ENCODE results near the gene HMGB3. TPM values are rescaled to one million over a fixed set of nuclear protein-coding genes. Genes with fewer than 3 reads are reported as not detected.

Gene HMGB3
- total RNA-seq, 1 experiment from 2014 or later, result 373 TPM

DNA sequence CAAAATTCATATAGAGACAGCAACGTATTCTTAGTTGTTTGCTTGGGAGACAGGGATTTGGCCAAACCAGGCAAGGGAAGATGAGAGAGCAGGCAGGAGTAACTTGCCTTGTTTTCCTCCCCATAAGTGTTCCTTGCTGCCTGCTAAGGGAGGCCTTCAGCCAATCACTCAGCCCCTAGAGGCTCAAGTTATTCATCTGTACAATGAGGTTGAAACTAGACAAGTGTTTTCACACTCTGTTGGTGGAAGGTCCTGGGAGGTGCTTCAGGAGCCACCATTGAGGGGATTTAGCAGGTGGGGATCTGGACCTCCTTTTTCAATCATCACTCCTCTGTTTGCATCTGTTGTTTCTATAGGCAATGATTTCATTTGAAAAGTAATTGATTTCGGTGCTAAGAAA, 23.6 kb upstream of the HMGB3 start:
- H3K9me3 Mint-ChIP-seq, result peaks cover 56 to 62% of the 10 kb centered on the region in 2 experiments
- no peaks in the 10 kb centered on the region for H4K20me1 ChIP-seq (ENCODE audit: control insufficient read depth, insufficient read depth, insufficient read length)
- WGBS (ENCODE audit: extremely low coverage, insufficient read length, low lambda C conversion rate), result no CpG with 5 or more reads among the region's 2 CpGs

More for the DNA sequence above, 23.6 kb upstream of the HMGB3 start:
- Histone ChIP-seq H3K23me2 (ENCODE audit: insufficient read length, low read depth, low read length, poor library complexity, severe bottlenecking) (no peaks in the 10 kb centered on the region), H2BK15ac (ENCODE audit: low read depth, low read length) (no peak overlapping the region), H2BK12ac (ENCODE audit: insufficient read length, low read depth, low read length) (no peak overlapping the region), H3T11ph (ENCODE audit: low read length) (no peak overlapping the region), H4K5ac (ENCODE audit: insufficient read length, low read depth, low read length) (no peak overlapping the region), H3K4me1 (ENCODE audit: insufficient read depth, low read length) (no peaks in the 10 kb centered on the region), H3K18ac (ENCODE audit: insufficient read length, low read depth, low read length) (no peak overlapping the region), H2BK20ac (ENCODE audit: low read depth, low read length, poor library complexity, severe bottlenecking) (no peak overlapping the region), H3K9ac (ENCODE audit: extremely low read depth, insufficient read length, low read length) (no peak overlapping the region), H3K4ac (ENCODE audit: low read depth, low read length) (no peak overlapping the region), H2AFZ (ENCODE audit: low read length) (no peak overlapping the region), H3K56ac (ENCODE audit: insufficient read length, low read depth, low read length) (no peak overlapping the region), H3K4me2 (ENCODE audit: insufficient read depth, insufficient read length, low read length) (no peak overlapping the region), H3K23ac (ENCODE audit: insufficient read length, low read depth, low read length) (no peak overlapping the region), H3K14ac (ENCODE audit: insufficient read depth, low read length) (no peak overlapping the region), H2BK5ac (ENCODE audit: insufficient read length, low read length) (no peak overlapping the region), H3K27ac (ENCODE audit: insufficient read length, low read depth, low read length) (no peak overlapping the region), H3K79me1 (ENCODE audit: insufficient read depth, low read depth, low read length, poor library complexity, severe bottlenecking) (no peaks in the 10 kb centered on the region), H4K8ac (replicated peaks; ENCODE audit: insufficient read length, low read depth, low read length) (no peak overlapping the region), H3K9me3 (ENCODE audit: control insufficient read depth, low read depth, low read length) (no peaks in the 10 kb centered on the region), H2AK5ac (ENCODE audit: insufficient read length, low read length) (no peak overlapping the region), H4K91ac (ENCODE audit: insufficient read length, low read depth, low read length) (no peak overlapping the region), H3K27me3 (ENCODE audit: insufficient read depth, low read length) (no peaks in the 10 kb centered on the region), H3K79me2 (ENCODE audit: insufficient read depth, low read length) (no peaks in the 10 kb centered on the region), H2BK120ac (ENCODE audit: low read depth, low read length, poor library complexity, severe bottlenecking) (no peak overlapping the region)
- no peak overlapping the region for H3K27ac Mint-ChIP-seq
- H3K4me1 Mint-ChIP-seq, result no peaks in the 10 kb centered on the region
- no peaks in the 10 kb centered on the region; a peak in 3 of 7 replicates for H3K36me3 Mint-ChIP-seq (ENCODE audit: insufficient read depth in 1 of 3, low read depth in 3 of 3)
- no peak overlapping the region for H3K4me3 Mint-ChIP-seq
- DNase-seq, result no peak
- 0 out of 2 replicates have a peak, but pooled peaks cover 2% of the 10 kb centered on the region for H3K27me3 Mint-ChIP-seq (ENCODE audit: low read depth)
- TF ChIP-seq, protein P1, sequence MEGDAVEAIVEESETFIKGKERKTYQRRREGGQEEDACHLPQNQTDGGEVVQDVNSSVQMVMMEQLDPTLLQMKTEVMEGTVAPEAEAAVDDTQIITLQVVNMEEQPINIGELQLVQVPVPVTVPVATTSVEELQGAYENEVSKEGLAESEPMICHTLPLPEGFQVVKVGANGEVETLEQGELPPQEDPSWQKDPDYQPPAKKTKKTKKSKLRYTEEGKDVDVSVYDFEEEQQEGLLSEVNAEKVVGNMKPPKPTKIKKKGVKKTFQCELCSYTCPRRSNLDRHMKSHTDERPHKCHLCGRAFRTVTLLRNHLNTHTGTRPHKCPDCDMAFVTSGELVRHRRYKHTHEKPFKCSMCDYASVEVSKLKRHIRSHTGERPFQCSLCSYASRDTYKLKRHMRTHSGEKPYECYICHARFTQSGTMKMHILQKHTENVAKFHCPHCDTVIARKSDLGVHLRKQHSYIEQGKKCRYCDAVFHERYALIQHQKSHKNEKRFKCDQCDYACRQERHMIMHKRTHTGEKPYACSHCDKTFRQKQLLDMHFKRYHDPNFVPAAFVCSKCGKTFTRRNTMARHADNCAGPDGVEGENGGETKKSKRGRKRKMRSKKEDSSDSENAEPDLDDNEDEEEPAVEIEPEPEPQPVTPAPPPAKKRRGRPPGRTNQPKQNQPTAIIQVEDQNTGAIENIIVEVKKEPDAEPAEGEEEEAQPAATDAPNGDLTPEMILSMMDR (conservative IDR thresholded peaks at IDR 0.05), result no peak
